Breast epithelium (tissue), 3 donors: Measurements from ENCODE around the gene POU2F2.

ENCODE experiments used
- POLR2A ChIP-seq: fragments of 450-650 bp; IDR thresholded peaks from one replicate; pipeline ENCODE4 v1.6.1; 2016; ENCODE audit warnings: antibody characterized with exemption, mild to moderate bottlenecking, moderate library complexity
- POLR2AphosphoS5 ChIP-seq, 3 donors: sonication (generic); formaldehyde crosslinking; IDR thresholded peaks; one replicate each; pipeline ENCODE4 v1.6.1; 2017; ENCODE audit warnings: antibody characterized with exemption in 3 of 3
- TF ChIP-seq, protein P1 (sequence below), 3 donors: fragments of 450-650 bp; IDR thresholded peaks; one replicate each; pipeline ENCODE4 v1.5.1; 2016 to 2017; ENCODE audit warnings: antibody characterized with exemption in 3 of 3, mild to moderate bottlenecking in 3 of 3, moderate library complexity in 3 of 3

DNA sequence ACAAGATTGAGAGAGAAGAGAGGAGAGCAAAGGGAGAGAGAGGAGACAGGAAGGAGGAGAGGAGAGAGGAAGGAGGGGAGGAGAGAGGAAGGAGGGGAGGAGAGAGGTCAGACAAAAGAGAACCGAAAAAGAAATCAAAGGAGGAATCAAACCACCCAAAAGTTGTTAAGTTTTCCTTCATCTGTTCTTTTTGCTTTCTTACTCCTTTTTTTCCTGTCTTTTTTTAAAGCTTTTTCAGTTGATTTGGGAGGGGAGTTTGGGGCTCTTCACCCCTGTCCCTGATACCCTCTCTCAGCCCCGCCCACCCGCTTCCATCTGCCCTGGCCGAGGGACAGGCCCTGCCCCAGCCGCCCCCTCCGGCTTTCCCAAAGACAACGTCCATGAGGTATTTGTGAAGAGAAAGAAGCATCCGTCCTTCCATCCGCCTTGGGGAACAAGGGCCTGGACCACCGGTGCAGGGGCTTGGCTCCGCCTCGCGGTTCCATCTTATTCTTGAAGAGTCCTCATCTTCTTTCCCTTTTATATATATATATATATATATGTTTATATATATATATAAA, 43.0 kb downstream of the POU2F2 start:
- TF ChIP-seq, protein P1, sequence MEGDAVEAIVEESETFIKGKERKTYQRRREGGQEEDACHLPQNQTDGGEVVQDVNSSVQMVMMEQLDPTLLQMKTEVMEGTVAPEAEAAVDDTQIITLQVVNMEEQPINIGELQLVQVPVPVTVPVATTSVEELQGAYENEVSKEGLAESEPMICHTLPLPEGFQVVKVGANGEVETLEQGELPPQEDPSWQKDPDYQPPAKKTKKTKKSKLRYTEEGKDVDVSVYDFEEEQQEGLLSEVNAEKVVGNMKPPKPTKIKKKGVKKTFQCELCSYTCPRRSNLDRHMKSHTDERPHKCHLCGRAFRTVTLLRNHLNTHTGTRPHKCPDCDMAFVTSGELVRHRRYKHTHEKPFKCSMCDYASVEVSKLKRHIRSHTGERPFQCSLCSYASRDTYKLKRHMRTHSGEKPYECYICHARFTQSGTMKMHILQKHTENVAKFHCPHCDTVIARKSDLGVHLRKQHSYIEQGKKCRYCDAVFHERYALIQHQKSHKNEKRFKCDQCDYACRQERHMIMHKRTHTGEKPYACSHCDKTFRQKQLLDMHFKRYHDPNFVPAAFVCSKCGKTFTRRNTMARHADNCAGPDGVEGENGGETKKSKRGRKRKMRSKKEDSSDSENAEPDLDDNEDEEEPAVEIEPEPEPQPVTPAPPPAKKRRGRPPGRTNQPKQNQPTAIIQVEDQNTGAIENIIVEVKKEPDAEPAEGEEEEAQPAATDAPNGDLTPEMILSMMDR (IDR thresholded peaks at IDR 0.05): no peak
- TF ChIP-seq POLR2A (no peak), POLR2AphosphoS5 (IDR thresholded peaks at IDR 0.05) (no peak)
